HepG2 (cell line): ENCODE results near the gene RORC. TPM values are rescaled to one million over a fixed set of nuclear protein-coding genes. Genes with fewer than 3 reads are reported as not detected.

Source experiments
- AGO2 ChIP-seq: fragments of 200-400 bp; formaldehyde crosslinking; optimal IDR thresholded peaks from 2 replicates; pipeline ENCODE3; 2017; ENCODE audit warnings: mild to moderate bottlenecking, low read depth, low read length, moderate library complexity
- CCAR2 ChIP-seq: fragments of 200-400 bp; formaldehyde crosslinking; optimal IDR thresholded peaks from 2 replicates; pipeline ENCODE3; 2018; ENCODE audit warnings: low read depth, mild to moderate bottlenecking, low read length, moderate library complexity
- CHD4 ChIP-seq: fragments of 200-600 bp; sonication (generic); IDR thresholded peaks from 2 replicates; pipeline ENCODE4 v1.7.0; 2017; ENCODE audit warnings: mild to moderate bottlenecking, low read length, borderline replicate concordance
- DRAP1 ChIP-seq: IDR thresholded peaks from 2 replicates; pipeline ENCODE4 v1.6.1; 2016; ENCODE audit warnings: missing genetic modification reagents, missing compliant biosample characterization
- HNF4A ChIP-seq: sonication (generic); formaldehyde crosslinking; IDR thresholded peaks from 2 replicates; pipeline ENCODE4 v1.4.0; 2020; ENCODE audit warnings: missing genetic modification reagents
- MIER2 ChIP-seq: IDR thresholded peaks from 2 replicates; pipeline ENCODE4 v1.6.1; 2016; ENCODE audit warnings: missing biosample characterization, missing genetic modification reagents
- MXD1 ChIP-seq: sonication (generic); formaldehyde crosslinking; IDR thresholded peaks from 2 replicates; pipeline ENCODE4 v1.4.0; 2020; ENCODE audit warnings: mild to moderate bottlenecking, missing genetic modification reagents
- SNAPC5 ChIP-seq: sonication (generic); formaldehyde crosslinking; IDR thresholded peaks from 2 replicates; pipeline ENCODE4 v1.8.1; 2023; ENCODE audit warnings: mild to moderate bottlenecking, missing genetic modification reagents, borderline replicate concordance
- TFAP4 ChIP-seq: sonication (generic); IDR thresholded peaks from 2 replicates; pipeline ENCODE4 v1.6.1; 2016; ENCODE audit warnings: low read depth, borderline replicate concordance
- ZBTB46 ChIP-seq: sonication (generic); formaldehyde crosslinking; IDR thresholded peaks from 2 replicates; pipeline ENCODE4 v1.4.0; 2020; ENCODE audit warnings: mild to moderate bottlenecking, missing genetic modification reagents, borderline replicate concordance
- ZNF121 ChIP-seq: sonication (generic); formaldehyde crosslinking; IDR thresholded peaks from 2 replicates; pipeline ENCODE4 v1.5.0; 2020; ENCODE audit warnings: mild to moderate bottlenecking, missing genetic modification reagents
- ZNF512 ChIP-seq: sonication (generic); formaldehyde crosslinking; IDR thresholded peaks from 2 replicates; pipeline ENCODE4 v1.4.0; 2020; ENCODE audit warnings: mild to moderate bottlenecking, missing genetic modification reagents
- ZNF562 ChIP-seq: sonication (generic); formaldehyde crosslinking; IDR thresholded peaks from 2 replicates; pipeline ENCODE4 v1.8.0; 2022; ENCODE audit warnings: missing genetic modification reagents, borderline replicate concordance
- ZNF563 ChIP-seq: sonication (generic); formaldehyde crosslinking; IDR thresholded peaks from 2 replicates; pipeline ENCODE4 v1.8.0; 2022; ENCODE audit warnings: mild to moderate bottlenecking, moderate library complexity, missing genetic modification reagents
- polyA plus RNA-seq, 8 experiments: library from polyadenylated mRNA; depleted of rRNA in 3 of 8; stranded (reverse) in 7 of 8; unstranded in 1 of 8; fragments of >200 nt; fragmentation: Illumina TruSeq in 4 of 8; extraction: Trizol in 4 of 8; gene quantifications; 2 replicates each; pipeline versions ENCODE4 v1.2.1 to v1.2.3, GENCODE V29; 2011 to 2016; ENCODE audit warnings: low read depth in 4 of 8, missing spikeins in 1 of 8, mixed read lengths in 1 of 8; ENCODE audit not compliant: insufficient read depth in 1 of 8
- total RNA-seq, 5 experiments: library from RNA; depleted of rRNA; stranded (reverse); fragments of >200 nt; fragmentation: Illumina TruSeq; extraction: Trizol; gene quantifications; 2 replicates each; pipeline ENCODE4 v1.2.3, GENCODE V29; 2016; ENCODE audit warnings: low read depth in 1 of 5

RORC gene
- total and polyA plus RNA-seq, 2 of the 13 experiments (the other 11 are each of a cell fraction or from before 2014, with no cell fraction given): 2.5 to 6.5 TPM

GRCh38 chr1:151839457-151840403, 8.1 kb upstream of the RORC start, which contains the start of gene C2CD4D (continued):
- TF ChIP-seq CHD4: no peak
- peak; percentile 44 for TF ChIP-seq AGO2
- TF ChIP-seq ZNF121 (CRISPR knock-in tag): no peak
- TF ChIP-seq ZBTB46: no peak
- TF ChIP-seq HNF4A (CRISPR knock-in tag): no peak
- no peak for TF ChIP-seq ZNF562 (CRISPR knock-in tag)
- 0 out of 2 replicates have a peak, but pooled peaks have one; percentile 21 for TF ChIP-seq DRAP1
- peak; percentile 78 for TF ChIP-seq MXD1
- TF ChIP-seq TFAP4: no peak
- TF ChIP-seq CCAR2: no peak
- TF ChIP-seq ZNF512 (CRISPR knock-in tag): no peak
- no peak for TF ChIP-seq MIER2
- 0 out of 2 replicates have a peak, but pooled peaks have one; percentile 38 for TF ChIP-seq ZNF563 (CRISPR knock-in tag)
- no peak for TF ChIP-seq SNAPC5 (CRISPR knock-in tag)
